H1 (cell line): ENCODE measurements around the gene ALK. TPM values are rescaled to one million over a fixed set of nuclear protein-coding genes. Genes with fewer than 3 reads are reported as not detected.

Experiments used
- ASH2L ChIP-seq: fragments of 200-600, 300-600 bp; sonication (generic); IDR thresholded peaks from one replicate; pipeline ENCODE4 v1.7.1; 2017; ENCODE audit warnings: low read length
- KDM4A ChIP-seq: IDR thresholded peaks from one replicate; pipeline ENCODE4 v1.7.1; 2012; ENCODE audit warnings: low read depth, mild to moderate bottlenecking, moderate library complexity, low read length, inconsistent platforms; ENCODE audit not compliant: severe bottlenecking
- SIN3A ChIP-seq, 2 experiments: IDR thresholded peaks in 1 of 2; conservative IDR thresholded peaks in 1 of 2; 2 replicates each; pipeline ENCODE4 v1.6.1; 2011 to 2012; ENCODE audit warnings: low read length in 2 of 2, improper control_type of control experiment in 1 of 2, low read depth in 1 of 2, mild to moderate bottlenecking in 1 of 2
- TCF12 ChIP-seq: IDR thresholded peaks from 2 replicates; pipeline ENCODE4 v1.6.1; 2011; ENCODE audit warnings: low read depth, mild to moderate bottlenecking, low read length
- polyA plus RNA-seq, 7 experiments: library from polyadenylated mRNA; depleted of rRNA in 3 of 7; stranded (reverse) in 5 of 7; unstranded in 2 of 7; fragments of >200 nt in 5 of 7; fragments of 200-250 nt in 2 of 7; gene quantifications; 1 replicate in 5 of 7; 2 replicates in 1 of 7; 4 replicates in 1 of 7; pipeline versions ENCODE4 v1.2.1 to v1.2.3, GENCODE V29; 2011 to 2013; ENCODE audit warnings: missing spikeins in 2 of 7, mixed read lengths in 2 of 7
- total RNA-seq: library from RNA; stranded (reverse); fragmentation: NEBNext Ultra II Directional; extraction: Animal tissue kit (Norgen Biotek cat#: 25700); gene quantifications from 2 replicates; pipeline ENCODE4 v1.2.1, GENCODE V29; 2021
- TF ChIP-seq, protein P1 (sequence below): IDR thresholded peaks from 2 replicates; pipeline ENCODE4 v1.6.1; 2012; ENCODE audit warnings: low read length, inconsistent platforms

The ALK gene
- total and polyA plus RNA-seq, 2 of the 8 experiments (the other 6 are each of a cell fraction or from before 2014, with no cell fraction given), result 0.02 to 0.09 TPM

- TF ChIP-seq TCF12, result no peak
- TF ChIP-seq KDM4A, result no peak
- TF ChIP-seq ASH2L, result no peak
- TF ChIP-seq, protein P1, sequence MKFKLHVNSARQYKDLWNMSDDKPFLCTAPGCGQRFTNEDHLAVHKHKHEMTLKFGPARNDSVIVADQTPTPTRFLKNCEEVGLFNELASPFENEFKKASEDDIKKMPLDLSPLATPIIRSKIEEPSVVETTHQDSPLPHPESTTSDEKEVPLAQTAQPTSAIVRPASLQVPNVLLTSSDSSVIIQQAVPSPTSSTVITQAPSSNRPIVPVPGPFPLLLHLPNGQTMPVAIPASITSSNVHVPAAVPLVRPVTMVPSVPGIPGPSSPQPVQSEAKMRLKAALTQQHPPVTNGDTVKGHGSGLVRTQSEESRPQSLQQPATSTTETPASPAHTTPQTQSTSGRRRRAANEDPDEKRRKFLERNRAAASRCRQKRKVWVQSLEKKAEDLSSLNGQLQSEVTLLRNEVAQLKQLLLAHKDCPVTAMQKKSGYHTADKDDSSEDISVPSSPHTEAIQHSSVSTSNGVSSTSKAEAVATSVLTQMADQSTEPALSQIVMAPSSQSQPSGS, result no peak
- no peak for TF ChIP-seq SIN3A (conservative IDR thresholded peaks at IDR 0.05 in 1 of 2, IDR thresholded peaks at IDR 0.05 in 1 of 2; ENCODE audit: low read depth in 1 of 2, low read length in 2 of 2)
- TF ChIP-seq, all 59 proteins: peak for 0
These were observed 553.3 kb downstream of the ALK start (continued) for GRCh38 chr2:29367986-29368658.
